GM12878 (cell line): ENCODE measurements around the gene PDZD7. TPM values are rescaled to one million over a fixed set of nuclear protein-coding genes. Genes with fewer than 3 reads are reported as not detected.

Experiments used
- ATAC-seq: fragments of 200-7000 bp; cut with Tn5 transposase; 3 replicates; pipeline ENCODE4 v1.9.1; 2020; ENCODE audit warnings: mild to moderate bottlenecking, moderate library complexity
- BruUV-seq: library from RNA; stranded (reverse); fragments of 400-500 nt; replicated peaks from 2 replicates; lab custom pipeline; 2021; lab: Mats Ljungman, UMichigan
- CTCF ChIA-PET: fragments of 300-600 bp; sonication (Branson Sonifier 250); formaldehyde crosslinking; extraction: SDS; loops from one replicate; lab custom pipeline; 2021; ENCODE audit warnings: inconsistent platforms; lab: Yijun Ruan, JAX
- POLR2A ChIA-PET: fragments of 350-600 bp; formaldehyde crosslinking; extraction: SDS; loops from one replicate; lab custom pipeline; 2021; ENCODE audit warnings: inconsistent platforms; lab: Charles Lee
- RAD21 ChIA-PET: fragments of 300-600 bp; sonication (Branson Sonifier 250); formaldehyde crosslinking; loops from one replicate; lab custom pipeline; 2023; ENCODE audit warnings: antibody characterized with exemption; ENCODE audit not compliant: unreplicated experiment; lab: Charles Lee
- SMC1A ChIA-PET: fragments of 300-600 bp; sonication (Branson Sonifier 250); formaldehyde crosslinking; loops from one replicate; lab custom pipeline; 2023; ENCODE audit not compliant: unreplicated experiment, uncharacterized antibody; lab: Charles Lee
- DNase-seq: peaks from one replicate; pipeline ENCODE4 v3.0.0-alpha.2; 2011; ENCODE audit warnings: low read depth, low spot score
- FAIRE-seq: peaks from 3 replicates; lab custom pipeline; 2011; peaks lifted over from hg19 to GRCh38; lab: Jason Lieb, UNC
- H2AFZ ChIP-seq: 2 replicates; pipeline ENCODE4 v1.6.0; 2011; ENCODE audit warnings: low read depth, low read length, control low read depth; ENCODE audit not compliant: control insufficient read depth
- H3K27ac ChIP-seq: 2 replicates; pipeline ENCODE4 v1.5.1; 2011; ENCODE audit warnings: control low read depth; ENCODE audit not compliant: control insufficient read depth, insufficient read depth
- H3K27me3 ChIP-seq, 2 experiments: replicated peaks in 1 of 2; 2 replicates each; pipeline versions ENCODE4 v1.6.0 to v1.6.1; 2011; ENCODE audit warnings: low read length in 1 of 2; ENCODE audit not compliant: control insufficient read depth in 2 of 2, insufficient read depth in 2 of 2
- H3K36me3 ChIP-seq, 2 experiments: 2 replicates each; pipeline ENCODE4 v1.5.1; 2011; ENCODE audit warnings: low read length in 1 of 2; ENCODE audit not compliant: control insufficient read depth in 2 of 2, insufficient read depth in 2 of 2
- H3K4me1 ChIP-seq: 2 replicates; pipeline ENCODE4 v1.6.1; 2011; ENCODE audit warnings: mild to moderate bottlenecking, low read length, moderate library complexity, mixed read lengths; ENCODE audit not compliant: control insufficient read depth, insufficient read depth
- H3K4me2 ChIP-seq: 2 replicates; pipeline ENCODE4 v1.6.0; 2011; ENCODE audit warnings: control low read depth; ENCODE audit not compliant: control insufficient read depth, insufficient read depth
- H3K4me3 ChIP-seq: fragments of 200-600 bp; sonication (generic); 2 replicates; pipeline ENCODE4 v1.5.1; 2016
- H3K79me2 ChIP-seq: 2 replicates; pipeline ENCODE4 v1.6.0; 2011; ENCODE audit warnings: low read length; ENCODE audit not compliant: control insufficient read depth, insufficient read depth
- H3K9ac ChIP-seq: 2 replicates; pipeline ENCODE4 v1.8.0; 2011; ENCODE audit warnings: low read length, control low read depth, mixed read lengths; ENCODE audit not compliant: control insufficient read depth, insufficient read depth
- H3K9me3 ChIP-seq: replicated peaks from 3 replicates; pipeline ENCODE4 v1.5.1; 2011; ENCODE audit warnings: mild to moderate bottlenecking, low read length; ENCODE audit not compliant: control insufficient read depth, insufficient read depth
- H4K20me1 ChIP-seq: 2 replicates; pipeline ENCODE4 v1.6.0; 2011; ENCODE audit not compliant: control insufficient read depth, insufficient read depth
- BRCA1 ChIP-seq: IDR thresholded peaks from 2 replicates; pipeline ENCODE4 v1.6.1; 2011; ENCODE audit warnings: low read depth, low read length, improper control_type of control experiment
- MEF2A ChIP-seq: IDR thresholded peaks from 2 replicates; pipeline ENCODE4 v1.6.1; 2011; ENCODE audit warnings: low read depth, mild to moderate bottlenecking, low read length, moderate library complexity; ENCODE audit not compliant: insufficient read depth
- POLR2A ChIP-seq: IDR thresholded peaks from 2 replicates; pipeline ENCODE4 v1.6.1; 2011; ENCODE audit warnings: low read depth, mild to moderate bottlenecking, low read length
- ZNF274 ChIP-seq: IDR thresholded peaks from one replicate; pipeline ENCODE4 v1.8.0; 2011; ENCODE audit not compliant: insufficient read length, insufficient read depth
- ZZZ3 ChIP-seq: IDR thresholded peaks from 2 replicates; pipeline ENCODE4 v1.6.1; 2011; ENCODE audit warnings: low read depth; ENCODE audit not compliant: control insufficient read depth, insufficient read length
- WGBS: methylation state at CpG from one replicate; pipeline ENCODE4 v1.1.6; 2016; ENCODE audit warnings: low lambda C conversion rate; ENCODE audit not compliant: insufficient replicate concordance, insufficient coverage; ENCODE audit errors: missing lambda C conversion rate; 5-methylcytosine and 5-hydroxymethylcytosine counted together
- in situ Hi-C: fragments of 300-500 bp; cut with MboI; formaldehyde crosslinking; loops from 9 replicates; pipeline ENCODE4 v1.14.3; 2018; ENCODE audit warnings: mixed read lengths
- intact Hi-C: fragments of 100-400 bp; cut with micrococcal nuclease; formaldehyde crosslinking; loops from one replicate; pipeline ENCODE4 v1.14.2; 2022; ENCODE audit not compliant: unreplicated experiment
- polyA plus RNA-seq, 11 experiments: library from polyadenylated mRNA; depleted of rRNA in 4 of 11; unstranded in 6 of 11; stranded (reverse) in 5 of 11; fragments of >200 nt; fragmentation: Nextera tagmentation in 4 of 11; fragmentation: Illumina TruSeq in 1 of 11; extraction: Ambion mirVana in 4 of 11; extraction: Trizol in 1 of 11; gene quantifications; 1 replicate in 1 of 11; 2 replicates in 10 of 11; pipeline versions ENCODE4 v1.2.1 to v1.2.3, GENCODE V29; 2011 to 2016; ENCODE audit warnings: inconsistent platforms in 2 of 11, missing spikeins in 2 of 11, low read depth in 1 of 11
- total RNA-seq, 4 experiments: library from RNA; depleted of rRNA in 3 of 4; stranded (reverse); fragments of >200 nt in 3 of 4; fragmentation: Illumina TruSeq in 1 of 4; extraction: Trizol in 1 of 4; gene quantifications; 2 replicates each; pipeline versions ENCODE4 v1.2.1 to v1.2.3, GENCODE V29; 2013 to 2021

Gene PDZD7
- total and polyA plus RNA-seq, 10 of the 15 experiments (the other 5 are each of a cell fraction or from before 2014, with no cell fraction given) = 0.01 to 0.20 (median 0.03) TPM; not detected in 7

DNA sequence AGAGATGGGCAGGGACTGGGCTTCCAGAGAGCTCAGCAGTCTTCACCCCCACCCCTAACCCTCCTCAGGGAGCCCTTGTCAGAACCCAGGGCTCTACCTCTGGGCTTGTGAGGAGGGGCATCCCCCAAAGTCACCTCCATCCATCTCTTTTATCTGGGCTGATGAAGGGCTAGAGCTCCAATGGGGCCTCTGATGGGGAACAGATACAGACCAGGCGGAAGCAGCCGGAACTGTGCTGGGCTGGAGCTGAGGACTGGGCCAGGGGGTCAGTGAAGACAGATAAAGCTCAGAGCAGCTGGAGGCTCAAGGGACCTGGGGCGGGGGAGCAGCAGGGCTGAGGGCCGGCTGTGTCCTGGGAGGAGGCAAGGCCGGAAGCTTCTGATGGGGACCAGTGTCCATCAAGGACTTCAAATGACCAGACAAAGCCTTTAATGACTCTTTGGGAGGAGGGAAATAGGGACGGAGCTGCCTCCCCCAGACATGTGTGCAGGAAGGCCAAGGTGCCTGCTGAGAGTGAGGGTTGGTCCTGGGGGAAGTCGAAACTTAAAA lies 41.0 kb upstream of the PDZD7 start:
- H2AFZ ChIP-seq = no peak overlapping the region
- in situ Hi-C loops = no loop called here
- ChIA-PET SMC1A (interaction anchor here (0.7 to 1.9 kb wide), 5 partner anchors 11 to 116 kb away, joined by 3 to 8 read pairs (median 3); partner anchors contain the start of gene KAZALD1), RAD21 (interaction anchor here (0.6 to 1.4 kb wide), 8 partner anchors 13 to 640 kb away, joined by 3 to 7 read pairs (median 4); no protein-coding TSS in a partner anchor), CTCF (interaction anchor here (1.0 to 23.4 kb wide), 4 partner anchors 22 to 58 kb away, joined by 3 to 885 read pairs (median 4); partner anchors contain the start of gene KAZALD1), POLR2A (interaction anchor here (0.6 to 1.4 kb wide), 3 partner anchors 11 to 330 kb away, joined by 3 to 8 read pairs (median 6); partner anchors contain the start of gene KAZALD1)
- peaks cover 20% of the 10 kb centered on the region for H3K4me1 ChIP-seq
- H3K27me3 ChIP-seq = peaks cover 0 to 5% of the 10 kb centered on the region in 2 experiments; a peak in 3 of 4 replicates
- FAIRE-seq = no peak
- BruUV-seq = no TSS peak
- no peak overlapping the region for H3K27ac ChIP-seq
- H3K9me3 ChIP-seq = no peaks in the 10 kb centered on the region
- TF ChIP-seq POLR2A = no peak
- no peak for TF ChIP-seq ZZZ3
- TF ChIP-seq BRCA1 = no peak
- TF ChIP-seq MEF2A = no peak
- no peak for TF ChIP-seq ZNF274
- H3K79me2 ChIP-seq = no peaks in the 10 kb centered on the region
- no peak overlapping the region for H3K9ac ChIP-seq
- no peak for ATAC-seq
- H3K4me3 ChIP-seq = no peak overlapping the region
- H3K4me2 ChIP-seq = no peak overlapping the region
- intact Hi-C loops = no loop called here
- no peak for DNase-seq
- 77% methylated on average over 7 of the region's 7 CpGs for WGBS
- H4K20me1 ChIP-seq = no peaks in the 10 kb centered on the region
- H3K36me3 ChIP-seq = no peaks in the 10 kb centered on the region
